Urothelium cell line (cell line): ENCODE data around the gene DAPK2.

Experiments
- DNase-seq: peaks from one replicate; pipeline ENCODE4 v3.0.0; 2011; ENCODE audit warnings: low spot score, mixed read lengths
- FAIRE-seq: peaks from 2 replicates; lab custom pipeline; 2011; peaks lifted over from hg19 to GRCh38; lab: Jason Lieb, UNC

Gene DAPK2

DNA sequence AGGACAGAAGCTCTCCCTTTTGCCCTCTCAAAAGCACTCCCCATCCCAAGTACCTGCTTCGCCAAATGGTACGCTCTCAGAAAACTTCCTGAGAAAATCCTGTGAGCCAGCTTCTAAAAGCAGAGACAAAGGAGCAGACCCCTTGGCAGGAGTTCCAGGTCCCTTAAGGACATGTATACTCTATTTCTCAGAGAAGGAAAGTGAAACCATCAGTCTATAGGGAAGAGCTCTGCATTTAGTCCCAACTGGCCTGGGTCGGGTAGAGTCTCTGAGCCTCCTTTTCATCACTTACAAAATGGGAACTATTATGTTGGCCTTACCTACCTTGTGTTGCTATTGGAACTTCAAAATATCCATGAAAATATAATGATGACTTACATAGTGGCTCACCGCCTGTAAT is 19.7 kb downstream of the DAPK2 start:
- no peak for FAIRE-seq
- DNase-seq = no peak

DNA sequence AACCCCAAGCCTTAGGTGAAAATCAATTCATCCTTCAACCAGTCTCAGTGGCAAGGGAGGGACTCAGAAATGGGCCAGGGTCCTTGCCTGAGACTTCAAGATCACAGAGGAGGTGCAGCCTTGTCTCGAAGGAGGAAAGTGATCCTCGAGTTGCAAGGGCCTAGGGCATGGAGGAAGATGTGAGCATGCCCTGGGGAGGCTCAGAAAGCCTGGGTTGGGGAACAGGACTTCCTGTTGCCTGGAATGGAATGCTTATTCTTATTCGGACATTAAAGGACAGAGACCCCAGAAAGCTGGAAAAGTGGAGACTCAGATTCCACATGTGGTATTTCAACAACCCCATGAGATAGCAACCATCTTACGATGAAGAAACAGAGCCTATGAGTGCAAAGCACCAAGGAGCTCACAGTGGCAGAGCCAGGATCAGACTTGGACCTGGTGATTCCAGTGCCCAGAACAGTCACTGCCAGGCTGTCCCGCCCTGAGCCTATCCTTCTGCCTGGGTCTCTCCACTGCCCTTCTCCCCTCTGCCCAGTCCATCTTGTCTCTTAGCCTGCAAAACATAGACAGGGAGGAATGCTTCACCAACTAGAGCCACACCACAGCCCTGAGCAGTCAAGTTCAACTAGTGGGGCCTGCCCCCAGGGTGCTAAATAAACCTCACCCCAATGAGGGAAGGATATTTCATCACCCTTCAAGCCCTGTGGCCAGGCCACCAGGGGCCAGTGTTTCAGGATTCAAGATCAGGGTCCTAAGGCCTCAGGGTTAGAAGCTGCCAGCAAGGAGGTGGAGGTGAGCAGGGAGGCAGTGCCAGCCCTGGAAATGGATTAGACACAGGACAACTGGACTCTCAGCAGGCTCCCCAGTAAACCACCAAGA is 21.9 kb downstream of the DAPK2 start:
- no peak for FAIRE-seq

DNA sequence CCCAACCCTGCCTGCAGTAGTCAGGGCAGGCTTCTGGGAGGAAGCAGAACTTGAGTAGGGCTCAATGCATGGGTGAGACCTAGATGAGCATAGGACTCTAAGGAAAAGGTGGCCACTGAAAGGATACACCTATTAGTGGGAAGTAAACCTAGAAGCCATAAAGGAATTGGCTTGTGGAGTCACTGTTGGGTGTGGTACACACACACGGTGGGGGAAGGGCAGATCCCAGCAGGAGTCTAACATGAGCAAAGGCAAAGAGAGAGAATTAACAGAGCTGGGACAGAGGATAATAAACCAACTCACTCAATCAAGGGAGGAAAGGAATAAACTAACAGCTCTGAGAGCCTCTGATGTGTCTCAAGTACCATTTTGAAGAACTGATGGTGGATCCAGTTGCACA is 23.1 kb downstream of the DAPK2 start:
- DNase-seq (no peak), FAIRE-seq (no peak)

More for the DNA sequence above, 21.9 kb downstream of the DAPK2 start:
- no peak for DNase-seq

DNA sequence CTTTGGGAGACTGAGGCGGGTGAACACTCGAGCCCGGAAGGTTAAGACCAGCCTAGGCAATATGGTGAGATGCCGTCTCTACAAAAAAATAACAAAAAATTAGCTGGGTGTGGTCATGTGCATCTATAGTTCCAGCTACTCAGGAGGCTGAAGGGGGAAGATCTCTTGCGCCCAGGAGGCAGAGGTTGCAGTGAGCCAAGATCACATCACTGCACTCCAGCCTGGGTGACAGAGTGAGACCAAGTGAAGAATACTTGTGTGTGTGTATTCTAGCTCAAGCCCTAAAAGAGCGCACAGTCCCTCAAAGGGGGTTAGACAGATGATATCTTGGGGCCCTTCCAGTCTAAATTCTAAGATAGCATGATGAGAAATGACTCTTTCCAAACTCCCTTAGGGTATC is 23.7 kb downstream of the DAPK2 start:
- no peak for FAIRE-seq
- DNase-seq = no peak

DNA sequence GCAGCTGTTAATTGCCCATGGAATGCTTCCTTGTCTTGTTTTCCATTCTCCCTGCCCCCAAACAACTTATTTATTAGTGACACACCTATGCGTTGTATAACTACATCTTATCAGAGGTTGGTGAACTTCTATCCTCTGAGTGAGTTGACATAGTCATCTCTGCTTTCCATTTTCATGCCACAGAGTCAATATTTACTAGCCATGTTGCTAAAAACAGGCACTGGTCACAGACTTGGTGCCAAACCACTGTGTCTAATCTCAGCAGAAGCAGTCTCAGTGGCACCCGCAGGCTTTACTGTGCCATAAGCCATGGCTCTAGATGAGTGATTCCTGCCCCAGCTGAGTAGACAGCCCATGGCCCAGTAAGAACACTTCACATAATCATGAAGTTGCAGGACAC is 26.5 kb downstream of the DAPK2 start:
- FAIRE-seq (no peak), DNase-seq (no peak)

DNA sequence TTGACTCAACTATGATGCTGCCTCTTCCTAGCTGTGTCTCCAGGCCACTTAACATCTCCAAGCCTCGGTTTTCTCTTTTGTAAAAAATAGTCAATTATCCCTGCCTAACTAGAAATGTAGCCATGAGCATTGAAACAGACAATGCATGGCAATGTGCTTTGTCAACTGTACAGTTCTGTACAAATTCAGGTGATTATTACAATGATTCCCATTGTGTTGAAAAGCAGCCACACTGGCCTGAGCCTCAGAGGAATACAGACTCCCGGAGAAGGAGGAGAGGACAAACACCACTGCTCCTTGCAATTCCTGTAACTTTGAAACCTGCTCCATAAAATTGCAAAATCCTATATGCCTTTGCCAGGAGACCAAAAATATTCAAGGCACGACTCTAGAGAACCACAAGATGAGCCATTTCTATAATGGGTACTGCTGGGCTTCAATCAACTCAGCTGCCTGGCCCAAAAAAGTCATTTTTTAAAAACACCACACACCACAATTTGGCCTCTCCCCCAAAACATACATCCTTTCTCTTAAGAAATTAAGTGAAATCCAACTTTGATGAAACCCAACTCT is 28.6 kb downstream of the DAPK2 start:
- no peak for FAIRE-seq
- DNase-seq = peak; percentile 22

DNA sequence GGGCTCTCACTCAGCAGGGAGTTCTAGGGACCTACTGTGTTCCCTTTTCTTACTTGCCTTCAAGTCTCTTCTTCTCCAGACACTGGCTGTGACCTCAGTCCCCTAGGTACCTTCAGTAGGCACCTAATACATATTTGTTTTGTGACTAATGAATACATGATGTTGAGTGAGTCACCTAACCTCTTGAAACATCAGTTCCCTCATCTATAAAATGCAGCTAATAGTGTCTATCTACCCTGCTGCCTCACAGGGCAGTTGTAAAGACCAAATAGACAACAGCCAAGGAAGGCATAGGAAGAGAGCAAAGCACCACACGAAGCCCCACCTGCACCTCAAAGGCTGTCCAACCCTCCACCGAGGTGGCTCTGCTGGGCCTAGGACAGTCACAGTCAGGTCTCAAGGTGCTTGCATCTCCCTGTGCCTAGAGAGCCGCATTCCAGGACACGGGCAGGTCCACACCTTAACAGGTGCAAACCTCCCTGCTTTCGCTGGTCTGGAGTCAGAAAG is 29.1 kb downstream of the DAPK2 start:
- DNase-seq (peak; percentile 76), FAIRE-seq (peak; percentile 68)

DNA sequence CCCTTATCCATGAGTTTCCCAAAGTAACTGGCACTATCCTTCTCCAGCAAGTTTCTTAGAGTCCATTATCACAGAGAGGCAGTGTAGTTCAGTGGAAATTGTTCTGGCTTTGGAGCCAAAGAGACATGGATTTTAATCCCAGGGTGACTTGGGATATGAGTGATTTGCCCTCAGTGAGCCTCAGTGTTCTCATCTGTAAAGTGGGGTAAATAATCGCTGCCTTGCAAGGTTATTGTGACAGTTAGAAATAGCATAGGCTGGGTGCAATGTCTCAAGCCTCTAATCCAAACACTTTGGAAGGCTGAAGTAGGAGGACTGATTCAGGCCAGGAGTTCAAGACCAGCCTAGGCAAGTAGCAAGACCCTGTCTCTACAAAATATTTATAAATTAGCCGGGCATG is 30.0 kb downstream of the DAPK2 start:
- FAIRE-seq (no peak), DNase-seq (no peak)

DNA sequence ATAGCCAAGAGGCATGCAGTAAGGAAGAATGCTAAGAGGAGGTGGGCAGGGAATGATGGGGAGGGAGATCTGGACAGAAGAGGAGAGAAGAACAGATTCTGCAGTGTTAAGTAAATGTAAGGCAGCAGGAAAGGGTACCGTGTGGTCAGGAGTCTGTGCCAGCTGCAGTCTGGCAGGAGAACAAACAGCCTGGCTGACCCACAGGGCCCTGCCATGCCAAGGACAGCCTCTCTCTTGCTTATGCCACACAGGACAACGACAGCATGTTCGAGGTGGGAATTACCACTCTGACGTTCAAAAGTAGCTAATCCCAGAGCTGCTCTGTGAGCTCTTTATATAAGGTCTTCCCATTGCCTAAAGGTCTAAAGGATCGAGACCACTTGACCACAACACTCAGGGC is 31.3 kb downstream of the DAPK2 start:
- DNase-seq = no peak
- FAIRE-seq = no peak

DNA sequence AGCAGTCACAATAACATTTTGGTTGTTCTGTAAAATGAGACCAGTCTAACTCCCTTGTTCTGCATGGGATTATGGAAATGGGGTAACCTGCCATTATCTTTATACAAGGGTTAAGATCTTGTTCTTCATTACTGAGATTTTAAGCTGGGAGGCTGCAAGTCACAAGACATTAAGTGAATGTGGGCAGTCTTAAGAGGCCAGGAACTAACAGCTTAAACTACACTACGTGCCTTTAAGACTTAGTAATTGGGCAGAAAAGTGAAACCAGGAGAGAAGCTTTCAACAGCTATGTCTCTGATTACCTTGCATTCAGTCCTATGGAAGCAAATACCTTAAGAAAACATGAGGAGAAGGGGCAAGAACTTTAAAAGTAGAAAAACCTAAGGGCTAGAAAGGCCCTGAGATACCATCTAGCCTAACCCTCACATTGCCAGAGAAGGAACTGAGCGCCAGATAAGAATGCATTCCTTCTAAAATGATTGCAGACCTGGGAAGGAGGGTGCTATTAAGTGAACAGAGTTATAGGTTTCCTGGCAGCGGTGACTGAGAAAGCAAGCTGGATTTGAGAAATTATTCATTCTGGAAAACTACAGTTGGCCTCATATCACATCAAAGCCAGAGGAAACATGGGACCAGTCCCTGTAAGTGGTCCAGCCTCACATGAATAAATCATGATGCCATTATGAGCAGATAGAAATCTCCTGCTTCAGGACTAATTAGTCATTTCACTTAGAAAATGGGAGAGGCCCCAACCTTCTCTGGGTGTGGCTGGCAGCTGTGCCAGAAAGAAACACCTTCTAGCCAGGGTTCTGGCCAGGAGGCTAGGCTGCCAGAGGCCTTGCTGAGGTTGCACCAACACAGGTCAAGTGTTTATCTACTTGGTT is 32.9 kb downstream of the DAPK2 start:
- FAIRE-seq = no peak
- no peak for DNase-seq

DNA sequence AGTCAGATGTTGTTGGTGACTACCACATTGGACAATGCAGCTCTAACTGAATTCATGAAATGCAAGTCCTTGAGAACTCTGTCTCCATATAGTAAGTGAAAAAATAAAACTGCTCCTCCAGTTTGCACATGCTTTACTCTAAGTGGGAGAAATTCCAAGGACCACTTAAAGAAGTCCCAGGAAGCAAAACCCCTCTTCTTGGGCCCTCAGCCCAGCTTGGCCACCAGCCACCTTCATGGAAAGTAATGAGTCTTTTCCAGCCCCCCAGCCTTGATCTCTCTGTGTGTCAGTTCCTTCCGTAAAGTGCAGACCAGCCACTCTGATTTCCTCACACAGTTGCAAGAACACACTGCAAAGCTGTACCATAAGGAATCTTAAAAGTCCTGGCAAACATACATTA is 34.5 kb downstream of the DAPK2 start:
- FAIRE-seq = no peak
- no peak for DNase-seq

DNA sequence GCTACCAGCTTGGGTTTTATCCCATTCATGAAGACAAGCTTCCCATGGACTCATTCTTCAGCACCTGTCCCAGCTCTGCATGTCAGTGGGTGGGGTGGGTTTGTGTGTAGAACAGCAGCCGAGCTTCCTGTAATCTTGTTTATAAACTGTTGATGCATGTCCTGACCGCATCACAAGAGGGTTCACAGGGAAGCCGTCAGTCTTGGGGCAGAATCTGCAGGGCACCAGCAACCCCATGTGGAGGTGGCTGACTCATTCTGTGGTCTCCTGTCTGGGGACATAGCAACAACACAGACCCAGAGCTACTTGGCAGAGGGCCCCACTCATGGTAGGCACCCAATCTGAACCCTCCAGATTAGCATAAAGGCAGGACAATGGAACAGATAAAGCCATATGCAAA is 35.6 kb downstream of the DAPK2 start:
- peak; percentile 89 for DNase-seq

DNA sequence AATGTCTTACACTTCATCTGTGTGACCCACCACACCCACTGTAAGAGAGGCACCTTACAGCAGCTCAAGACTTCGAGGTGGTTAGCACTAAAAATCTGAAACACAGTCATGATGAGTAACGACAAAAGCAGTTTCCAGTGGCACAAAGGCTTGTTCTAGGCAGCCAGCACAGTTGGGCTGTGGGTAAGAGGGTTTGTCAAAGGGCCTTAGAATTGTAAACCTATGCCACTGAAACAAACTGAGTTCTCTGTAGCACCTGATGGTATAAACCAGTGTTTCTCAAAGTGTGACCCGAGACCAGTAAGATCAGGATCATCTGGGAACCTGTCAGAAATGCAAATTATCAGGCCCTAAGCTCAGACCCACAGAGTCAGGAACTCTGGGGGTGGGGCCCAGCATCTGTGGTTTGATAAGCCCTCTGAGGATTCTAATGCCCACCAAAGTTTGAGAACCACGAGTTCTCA is 36.5 kb downstream of the DAPK2 start:
- FAIRE-seq (no peak), DNase-seq (no peak)

More for the DNA sequence above, 35.6 kb downstream of the DAPK2 start:
- peak; percentile 58 for FAIRE-seq

DNA sequence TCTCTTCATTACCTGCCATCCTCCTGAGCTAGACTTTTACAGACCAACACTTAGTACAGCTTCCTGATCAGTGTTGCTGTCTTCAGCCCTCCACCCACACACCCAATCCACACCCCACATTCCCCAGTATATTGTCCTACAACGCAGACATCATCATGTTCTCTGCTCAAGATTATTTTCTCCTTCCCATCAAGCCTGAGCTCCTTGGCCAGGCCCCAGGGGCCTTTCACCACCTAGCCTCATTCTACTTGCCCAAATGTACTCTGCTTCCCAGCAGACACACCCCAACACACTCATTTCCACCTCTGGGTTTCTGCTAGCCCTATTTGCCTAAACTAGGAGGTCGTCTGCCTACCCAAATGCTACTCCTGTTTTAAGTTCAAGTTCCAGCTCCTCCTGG is 37.0 kb downstream of the DAPK2 start:
- FAIRE-seq (no peak), DNase-seq (no peak)

DNA sequence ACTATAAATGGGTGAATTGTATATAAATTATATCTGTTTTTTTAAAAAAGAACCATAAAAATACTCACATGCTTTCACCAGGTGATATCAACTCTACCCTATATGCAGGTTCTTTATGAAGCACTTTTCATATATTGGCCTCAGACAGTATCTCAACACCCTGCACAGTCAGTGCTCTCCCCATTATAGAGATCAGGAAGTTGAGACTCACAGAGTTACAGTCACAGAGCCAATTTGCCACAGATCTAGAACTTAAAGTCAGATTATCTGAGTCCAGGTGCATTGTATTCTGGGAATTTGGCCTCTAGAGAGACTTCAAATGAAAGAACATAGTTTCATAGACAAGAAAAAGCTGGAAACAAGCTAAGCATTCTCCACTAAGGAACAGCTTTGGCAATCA is 38.1 kb downstream of the DAPK2 start:
- FAIRE-seq (no peak), DNase-seq (no peak)

DNA sequence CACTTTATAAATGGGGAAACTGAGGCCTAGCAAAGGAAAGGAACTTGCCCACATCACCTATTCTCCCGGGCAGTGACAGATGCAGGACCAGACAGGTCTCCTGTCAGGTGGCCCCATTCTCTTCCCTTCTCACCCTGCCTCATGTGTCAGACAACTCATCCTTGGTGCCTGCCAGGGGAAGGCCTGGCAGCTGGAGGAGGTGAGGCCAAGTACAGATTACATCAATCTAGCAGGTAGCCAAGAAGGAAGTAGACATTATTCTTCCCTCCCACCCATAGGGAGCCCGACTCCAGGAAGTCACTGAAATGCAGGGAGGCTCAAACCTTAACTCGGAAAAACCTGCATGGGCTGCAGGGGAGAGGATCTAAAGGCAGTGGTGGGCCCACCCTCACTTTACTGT is 39.6 kb downstream of the DAPK2 start:
- no peak for FAIRE-seq
- no peak for DNase-seq

DNA sequence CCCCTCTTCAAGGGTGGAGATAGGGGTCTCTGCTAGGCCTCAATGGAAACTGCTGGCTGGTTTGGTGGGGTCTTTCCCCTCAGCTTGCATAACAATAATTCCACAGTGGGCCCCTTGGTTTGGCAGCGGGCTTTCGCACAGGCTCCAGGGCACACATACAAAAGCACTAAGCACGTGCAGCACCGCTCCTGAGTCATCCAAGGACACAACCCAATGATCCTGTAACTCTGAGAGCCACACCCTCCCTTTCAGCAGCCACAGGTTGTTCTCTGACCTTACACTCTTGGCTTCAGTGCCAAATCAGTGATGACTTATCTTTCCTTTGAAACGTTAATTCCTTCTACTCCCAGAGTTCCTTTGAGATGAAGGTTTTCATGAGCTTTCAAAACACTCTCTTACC is 41.7 kb downstream of the DAPK2 start:
- no peak for FAIRE-seq

DNA sequence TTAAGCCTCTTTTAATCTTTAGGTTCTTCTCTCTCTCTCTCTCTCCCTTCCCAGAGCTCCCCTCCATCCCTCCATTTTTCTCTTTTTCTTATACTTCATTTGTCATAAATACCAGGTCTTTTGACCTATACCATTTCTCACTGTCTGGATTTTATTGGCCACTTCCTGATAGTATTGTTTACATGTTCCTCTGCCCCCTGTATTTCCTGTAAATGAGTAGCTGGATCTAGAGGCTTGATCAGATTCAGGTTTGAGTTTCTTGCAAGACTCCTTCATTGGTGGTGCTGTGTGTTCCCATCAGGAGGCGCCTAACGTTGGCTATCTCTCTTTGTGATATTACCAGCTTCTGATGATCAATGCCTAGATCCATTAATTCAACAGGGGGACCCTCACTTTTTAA is 42.2 kb downstream of the DAPK2 start:
- FAIRE-seq (no peak), DNase-seq (no peak)

More for the DNA sequence above, 41.7 kb downstream of the DAPK2 start:
- DNase-seq = peak; percentile 50

DNA sequence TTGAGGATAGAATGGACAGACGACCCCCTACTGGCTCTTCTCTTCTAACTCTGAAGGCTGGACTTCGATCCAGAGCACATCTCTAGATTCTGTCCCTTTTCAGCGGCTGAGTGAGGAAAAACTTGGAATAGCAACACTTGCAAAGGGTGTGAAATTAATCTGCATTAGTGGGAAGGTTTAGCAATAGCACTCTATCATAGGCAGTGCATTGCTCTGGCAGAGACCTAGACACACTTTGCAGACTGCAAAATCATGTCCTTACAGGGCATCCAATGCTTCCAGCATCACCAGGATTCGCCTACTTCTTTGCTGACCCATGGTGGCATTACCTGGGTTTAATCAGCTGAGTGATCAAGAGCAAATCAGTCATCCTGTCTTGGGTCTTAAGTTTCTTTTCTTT is 43.1 kb downstream of the DAPK2 start:
- DNase-seq (no peak), FAIRE-seq (no peak)

DNA sequence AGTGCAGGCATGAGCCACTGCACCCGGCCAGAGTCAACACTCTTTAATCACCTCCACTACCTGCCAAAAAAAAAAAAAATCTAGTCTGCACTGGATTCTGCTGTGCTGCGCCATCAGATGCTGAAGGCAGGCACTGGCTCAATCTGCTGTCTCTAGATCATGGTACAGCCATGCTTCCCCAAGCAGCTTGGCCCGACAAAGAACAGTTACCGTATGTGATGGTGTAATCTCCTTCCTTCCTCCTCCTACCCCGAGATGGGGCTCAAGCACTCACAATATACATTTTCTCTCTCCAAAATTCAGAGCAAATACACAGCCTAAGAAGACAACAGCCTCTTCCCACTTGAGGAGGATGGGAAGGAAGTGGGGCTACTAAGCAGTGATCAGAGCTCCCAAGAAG is 45.1 kb downstream of the DAPK2 start:
- FAIRE-seq = no peak
- DNase-seq = no peak
